ENCODE data around the gene TRHDE. TPM values are rescaled to one million over a fixed set of nuclear protein-coding genes. Genes with fewer than 3 reads are reported as not detected.

The TRHDE gene
- total and polyA plus RNA-seq, 9 of the 15 experiments (the other 6 are each of a cell fraction or from before 2014, with no cell fraction given), result 0.03 to 0.29 (median 0.09) TPM

DNA sequence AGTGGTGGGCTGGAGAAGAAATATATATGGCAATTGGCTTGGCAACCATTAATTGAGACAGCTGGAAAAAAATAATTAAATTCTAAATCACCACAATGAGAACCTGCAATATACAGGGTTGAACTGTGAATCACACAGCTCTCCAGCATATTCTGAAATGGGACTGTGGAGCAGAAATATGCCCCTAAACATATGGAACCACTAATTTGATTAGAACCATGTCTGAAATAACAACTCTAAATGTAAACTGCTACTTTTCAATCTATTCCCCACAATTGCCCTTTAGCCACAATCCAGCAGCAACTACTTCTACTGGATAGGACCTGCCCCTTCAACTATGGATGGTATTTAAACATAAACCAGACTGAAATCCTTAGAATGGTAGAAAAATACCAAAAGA lies 330.4 kb downstream of the TRHDE start (continued):
- TF ChIP-seq NR1H2 (CRISPR knock-in tag; IDR thresholded peaks at IDR 0.05) (no peak), ZEB2 (IDR thresholded peaks at IDR 0.05) (no peak), HNRNPK (IDR thresholded peaks at IDR 0.05; ENCODE audit: low read depth, low read length, poor library complexity, severe bottlenecking) (no peak), PHF20 (IDR thresholded peaks at IDR 0.05; ENCODE audit: partially characterized antibody) (no peak), ZC3H8 (IDR thresholded peaks at IDR 0.05) (no peak)

DNA sequence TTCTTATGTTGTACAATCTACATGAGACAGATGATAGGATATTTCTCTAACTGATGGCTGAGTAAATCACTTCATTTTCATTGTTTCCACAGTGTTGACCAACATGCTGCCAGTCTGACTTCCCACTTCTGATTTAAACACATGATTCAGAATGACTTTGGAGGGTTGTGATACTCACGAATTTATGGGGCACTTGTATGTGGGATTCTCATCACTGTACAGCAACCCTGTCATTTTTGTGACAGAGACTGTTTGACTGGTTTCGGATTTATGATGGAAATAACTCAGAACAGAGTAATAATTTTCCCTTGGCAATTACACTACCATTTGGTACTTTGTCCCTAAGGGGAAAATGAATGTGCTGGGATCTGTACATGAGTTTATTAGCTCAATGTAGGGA lies 333.8 kb downstream of the TRHDE start:
- H3K4me2 ChIP-seq (ENCODE audit: insufficient read depth, low read length), result no peak overlapping the region
- 0% methylated on average over 2 of the region's 2 CpGs for WGBS (ENCODE audit: insufficient coverage, low coverage, missing lambda C conversion rate)
- no peaks in the 10 kb centered on the region for H3K4me1 ChIP-seq (replicated peaks in 1 of 2; ENCODE audit: control insufficient read depth in 2 of 2, insufficient read depth in 2 of 2, low read length in 2 of 2)
- intact Hi-C loops (cut with micrococcal nuclease), result no loop called here
- in situ Hi-C loops (cut with MboI), result no loop called here
- no TSS peak for BruUV-seq (replicated peaks)
- no peak overlapping the region for H3K9ac ChIP-seq (ENCODE audit: insufficient read depth in 1 of 2, low read depth in 2 of 2, low read length in 2 of 2)
- no peak for FAIRE-seq
- no peak overlapping the region for H2AFZ ChIP-seq (ENCODE audit: low read depth, low read length)
- H3K9me3 ChIP-seq (replicated peaks; ENCODE audit: control insufficient read depth, insufficient read depth, low read depth, low read length), result no peaks in the 10 kb centered on the region
- no peaks in the 10 kb centered on the region for H4K20me1 ChIP-seq (replicated peaks; ENCODE audit: control insufficient read depth, insufficient read depth, low read length)
- no peaks in the 10 kb centered on the region for H3K79me2 ChIP-seq (ENCODE audit: control insufficient read depth, insufficient read depth, low read length)
- H3K36me3 ChIP-seq (ENCODE audit: control insufficient read depth, insufficient read depth, low read length), result no peaks in the 10 kb centered on the region
- ATAC-seq, result no peak
- no peak for DNase-seq (ENCODE audit: extremely low read depth in 1 of 4, low spot score in 3 of 4)
- H3K9me1 ChIP-seq (ENCODE audit: control insufficient read depth, insufficient read depth, low read length), result no peaks in the 10 kb centered on the region
- CTCF ChIA-PET (ENCODE audit: low intra/inter-chr PET ratio), result no interaction called here
- no peak overlapping the region for H3K27ac ChIP-seq (ENCODE audit: extremely low read depth, low read depth, low read length)
- H3K27me3 ChIP-seq (ENCODE audit: control insufficient read depth in 2 of 2, insufficient read depth in 2 of 2, low read length in 2 of 2), result no peaks in the 10 kb centered on the region
- POLR2A ChIA-PET, result no interaction called here
- no peak overlapping the region for H3K4me3 ChIP-seq
- TF ChIP-seq, protein P1, sequence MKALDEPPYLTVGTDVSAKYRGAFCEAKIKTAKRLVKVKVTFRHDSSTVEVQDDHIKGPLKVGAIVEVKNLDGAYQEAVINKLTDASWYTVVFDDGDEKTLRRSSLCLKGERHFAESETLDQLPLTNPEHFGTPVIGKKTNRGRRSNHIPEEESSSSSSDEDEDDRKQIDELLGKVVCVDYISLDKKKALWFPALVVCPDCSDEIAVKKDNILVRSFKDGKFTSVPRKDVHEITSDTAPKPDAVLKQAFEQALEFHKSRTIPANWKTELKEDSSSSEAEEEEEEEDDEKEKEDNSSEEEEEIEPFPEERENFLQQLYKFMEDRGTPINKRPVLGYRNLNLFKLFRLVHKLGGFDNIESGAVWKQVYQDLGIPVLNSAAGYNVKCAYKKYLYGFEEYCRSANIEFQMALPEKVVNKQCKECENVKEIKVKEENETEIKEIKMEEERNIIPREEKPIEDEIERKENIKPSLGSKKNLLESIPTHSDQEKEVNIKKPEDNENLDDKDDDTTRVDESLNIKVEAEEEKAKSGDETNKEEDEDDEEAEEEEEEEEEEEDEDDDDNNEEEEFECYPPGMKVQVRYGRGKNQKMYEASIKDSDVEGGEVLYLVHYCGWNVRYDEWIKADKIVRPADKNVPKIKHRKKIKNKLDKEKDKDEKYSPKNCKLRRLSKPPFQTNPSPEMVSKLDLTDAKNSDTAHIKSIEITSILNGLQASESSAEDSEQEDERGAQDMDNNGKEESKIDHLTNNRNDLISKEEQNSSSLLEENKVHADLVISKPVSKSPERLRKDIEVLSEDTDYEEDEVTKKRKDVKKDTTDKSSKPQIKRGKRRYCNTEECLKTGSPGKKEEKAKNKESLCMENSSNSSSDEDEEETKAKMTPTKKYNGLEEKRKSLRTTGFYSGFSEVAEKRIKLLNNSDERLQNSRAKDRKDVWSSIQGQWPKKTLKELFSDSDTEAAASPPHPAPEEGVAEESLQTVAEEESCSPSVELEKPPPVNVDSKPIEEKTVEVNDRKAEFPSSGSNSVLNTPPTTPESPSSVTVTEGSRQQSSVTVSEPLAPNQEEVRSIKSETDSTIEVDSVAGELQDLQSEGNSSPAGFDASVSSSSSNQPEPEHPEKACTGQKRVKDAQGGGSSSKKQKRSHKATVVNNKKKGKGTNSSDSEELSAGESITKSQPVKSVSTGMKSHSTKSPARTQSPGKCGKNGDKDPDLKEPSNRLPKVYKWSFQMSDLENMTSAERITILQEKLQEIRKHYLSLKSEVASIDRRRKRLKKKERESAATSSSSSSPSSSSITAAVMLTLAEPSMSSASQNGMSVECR (CRISPR knock-in tag; IDR thresholded peaks at IDR 0.05), result no peak
- TF ChIP-seq SMAD1 (IDR thresholded peaks at IDR 0.05; ENCODE audit: low read depth, low read length, partially characterized antibody) (no peak), TRIM28 (IDR thresholded peaks at IDR 0.05) (no peak), MTA2 (IDR thresholded peaks at IDR 0.05; ENCODE audit: low read depth) (no peak), BACH1 (tag; IDR thresholded peaks at IDR 0.05) (no peak), SPI1 (IDR thresholded peaks at IDR 0.05; ENCODE audit: borderline replicate concordance, low read depth, low read length) (no peak), CHD4 (IDR thresholded peaks at IDR 0.05; ENCODE audit: insufficient read depth, insufficient replicate concordance, low read depth, low read length, poor library complexity, severe bottlenecking) (no peak), ZNF431 (CRISPR knock-in tag; IDR thresholded peaks at IDR 0.05) (no peak), CHCHD3 (CRISPR knock-in tag; IDR thresholded peaks at IDR 0.05) (no peak)
- TF ChIP-seq, protein P2, sequence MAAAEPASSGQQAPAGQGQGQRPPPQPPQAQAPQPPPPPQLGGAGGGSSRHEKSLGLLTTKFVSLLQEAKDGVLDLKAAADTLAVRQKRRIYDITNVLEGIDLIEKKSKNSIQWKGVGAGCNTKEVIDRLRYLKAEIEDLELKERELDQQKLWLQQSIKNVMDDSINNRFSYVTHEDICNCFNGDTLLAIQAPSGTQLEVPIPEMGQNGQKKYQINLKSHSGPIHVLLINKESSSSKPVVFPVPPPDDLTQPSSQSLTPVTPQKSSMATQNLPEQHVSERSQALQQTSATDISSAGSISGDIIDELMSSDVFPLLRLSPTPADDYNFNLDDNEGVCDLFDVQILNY (CRISPR knock-in tag; IDR thresholded peaks at IDR 0.05), result no peak
- TF ChIP-seq, protein P3, sequence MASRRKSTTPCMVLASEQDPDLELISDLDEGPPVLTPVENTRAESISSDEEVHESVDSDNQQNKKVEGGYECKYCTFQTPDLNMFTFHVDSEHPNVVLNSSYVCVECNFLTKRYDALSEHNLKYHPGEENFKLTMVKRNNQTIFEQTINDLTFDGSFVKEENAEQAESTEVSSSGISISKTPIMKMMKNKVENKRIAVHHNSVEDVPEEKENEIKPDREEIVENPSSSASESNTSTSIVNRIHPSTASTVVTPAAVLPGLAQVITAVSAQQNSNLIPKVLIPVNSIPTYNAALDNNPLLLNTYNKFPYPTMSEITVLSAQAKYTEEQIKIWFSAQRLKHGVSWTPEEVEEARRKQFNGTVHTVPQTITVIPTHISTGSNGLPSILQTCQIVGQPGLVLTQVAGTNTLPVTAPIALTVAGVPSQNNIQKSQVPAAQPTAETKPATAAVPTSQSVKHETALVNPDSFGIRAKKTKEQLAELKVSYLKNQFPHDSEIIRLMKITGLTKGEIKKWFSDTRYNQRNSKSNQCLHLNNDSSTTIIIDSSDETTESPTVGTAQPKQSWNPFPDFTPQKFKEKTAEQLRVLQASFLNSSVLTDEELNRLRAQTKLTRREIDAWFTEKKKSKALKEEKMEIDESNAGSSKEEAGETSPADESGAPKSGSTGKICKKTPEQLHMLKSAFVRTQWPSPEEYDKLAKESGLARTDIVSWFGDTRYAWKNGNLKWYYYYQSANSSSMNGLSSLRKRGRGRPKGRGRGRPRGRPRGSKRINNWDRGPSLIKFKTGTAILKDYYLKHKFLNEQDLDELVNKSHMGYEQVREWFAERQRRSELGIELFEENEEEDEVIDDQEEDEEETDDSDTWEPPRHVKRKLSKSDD (conservative IDR thresholded peaks at IDR 0.05; ENCODE audit: low read length), result no peak
